LoVo (cell line): Measurements from ENCODE around the gene PIK3R2.

Source experiments
- DNase-seq: peaks from one replicate; pipeline ENCODE4 v3.0.0-alpha.2; 2016; ENCODE audit warnings: low spot score

The PIK3R2 gene

DNA sequence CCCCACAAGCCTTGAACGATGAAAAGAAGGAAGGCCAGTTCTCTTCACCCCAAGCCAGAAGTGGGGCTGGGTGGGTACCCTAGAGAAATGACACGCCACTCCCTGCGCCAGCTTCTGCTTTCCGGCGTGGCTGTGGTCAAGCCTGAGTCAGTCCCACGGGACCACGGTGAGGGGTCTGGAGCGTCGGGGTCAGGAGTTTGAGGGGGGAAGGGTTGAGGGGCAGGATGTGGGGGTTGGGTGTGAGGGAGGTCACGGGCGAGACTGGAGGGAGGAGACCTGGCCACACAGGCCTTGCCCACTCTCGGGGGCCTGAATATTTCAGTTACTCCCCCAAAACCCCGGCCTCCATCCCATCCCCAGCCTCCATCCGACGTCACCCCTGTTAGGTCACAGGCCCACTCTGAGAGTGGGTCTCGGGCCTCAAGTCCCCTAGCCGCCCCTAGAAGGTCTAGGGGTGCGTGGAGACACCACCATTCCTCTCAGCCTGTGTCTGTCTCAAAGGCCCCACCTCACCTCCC is 20.1 kb downstream of the PIK3R2 start:
- DNase-seq, result no peak

DNA sequence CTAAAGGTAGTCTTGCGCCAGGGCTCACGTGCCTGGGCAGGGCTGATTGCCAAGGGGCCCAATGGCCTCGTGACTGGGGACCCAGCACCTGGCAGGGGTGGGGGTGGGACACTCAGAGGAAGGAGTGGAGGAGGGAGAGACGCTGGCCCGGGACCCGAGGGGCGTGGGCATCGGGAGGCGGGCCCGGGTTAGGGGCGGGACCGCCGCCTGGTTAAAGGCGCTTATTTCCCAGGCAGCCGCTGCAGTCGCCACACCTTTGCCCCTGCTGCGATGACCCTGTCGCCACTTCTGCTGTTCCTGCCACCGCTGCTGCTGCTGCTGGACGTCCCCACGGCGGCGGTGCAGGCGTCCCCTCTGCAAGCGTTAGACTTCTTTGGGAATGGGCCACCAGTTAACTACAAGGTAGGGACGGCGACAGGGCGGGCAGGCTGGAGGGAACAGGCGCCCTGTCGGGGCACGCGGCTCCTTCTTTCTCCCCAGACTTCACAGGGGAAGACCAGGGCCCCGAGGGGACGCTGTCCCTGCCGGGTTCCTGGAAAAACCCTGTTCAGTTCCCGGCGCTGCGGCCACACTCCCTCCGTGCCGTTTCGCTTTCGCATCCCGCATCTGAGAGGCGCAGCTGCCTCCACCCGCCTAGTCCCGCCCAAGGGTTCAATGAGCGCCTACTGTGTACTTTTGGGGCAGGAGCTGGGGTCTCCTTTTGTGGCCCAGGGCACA is 20.8 kb downstream of the PIK3R2 start, which contains the start of gene IFI30:
Gene IFI30, plus strand, starts transcription at position 242 of the 717 bp plus-strand sequence. Its CDS starts 29 bp downstream, at position 271.
- peak; percentile 80 for DNase-seq

DNA sequence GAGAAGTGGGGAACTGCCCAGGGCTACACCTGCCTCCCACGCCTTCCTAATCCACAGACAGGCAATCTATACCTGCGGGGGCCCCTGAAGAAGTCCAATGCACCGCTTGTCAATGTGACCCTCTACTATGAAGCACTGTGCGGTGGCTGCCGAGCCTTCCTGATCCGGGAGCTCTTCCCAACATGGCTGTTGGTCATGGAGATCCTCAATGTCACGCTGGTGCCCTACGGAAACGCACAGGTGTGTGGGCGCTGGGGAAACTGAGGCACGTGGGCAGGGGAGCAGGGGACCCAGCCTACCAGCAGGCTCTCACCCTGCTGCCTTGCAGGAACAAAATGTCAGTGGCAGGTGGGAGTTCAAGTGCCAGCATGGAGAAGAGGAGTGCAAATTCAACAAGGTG is 22.0 kb downstream of the PIK3R2 start:
- no peak for DNase-seq

DNA sequence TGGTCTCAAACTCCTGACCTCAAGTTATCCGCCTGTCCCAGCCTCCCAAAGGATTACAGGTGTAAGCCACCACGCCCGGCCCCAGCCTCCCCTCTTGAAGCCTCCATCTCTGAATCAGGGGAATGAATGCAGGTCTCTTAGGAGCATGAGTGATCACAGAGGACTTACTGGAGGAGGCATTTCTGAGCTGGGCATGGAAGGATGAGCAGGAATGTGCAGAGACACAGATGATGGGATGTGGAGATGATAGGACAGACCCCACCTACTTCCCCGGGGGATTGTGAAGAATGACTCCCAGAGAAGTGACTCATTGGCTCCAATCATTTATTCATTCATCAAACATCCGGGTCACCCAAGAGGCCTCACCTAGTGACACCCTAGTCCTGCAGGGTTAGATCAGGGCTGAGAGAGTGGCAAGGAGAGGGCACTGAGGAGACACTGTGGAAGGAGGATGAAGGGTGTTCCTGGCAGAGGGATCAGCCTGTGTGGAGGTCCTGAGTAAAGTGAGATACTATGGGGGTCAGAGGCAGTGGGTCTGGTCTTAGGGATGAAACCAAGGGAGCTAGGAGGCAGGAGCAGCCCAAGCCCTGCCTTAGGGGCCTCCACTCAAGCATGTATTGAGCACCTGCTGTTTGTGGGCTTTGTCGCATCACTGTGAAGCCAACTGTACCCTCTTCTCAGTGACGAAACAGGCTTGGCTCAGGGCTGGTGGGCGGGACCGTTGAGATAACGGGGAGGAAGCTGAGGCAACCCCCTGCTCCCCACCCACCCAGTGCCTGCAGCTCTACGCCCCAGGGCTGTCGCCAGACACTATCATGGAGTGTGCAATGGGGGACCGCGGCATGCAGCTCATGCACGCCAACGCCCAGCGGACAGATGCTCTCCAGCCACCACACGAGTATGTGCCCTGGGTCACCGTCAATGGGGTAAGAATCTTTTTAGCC is 23.7 kb downstream of the PIK3R2 start:
- no peak for DNase-seq

DNA sequence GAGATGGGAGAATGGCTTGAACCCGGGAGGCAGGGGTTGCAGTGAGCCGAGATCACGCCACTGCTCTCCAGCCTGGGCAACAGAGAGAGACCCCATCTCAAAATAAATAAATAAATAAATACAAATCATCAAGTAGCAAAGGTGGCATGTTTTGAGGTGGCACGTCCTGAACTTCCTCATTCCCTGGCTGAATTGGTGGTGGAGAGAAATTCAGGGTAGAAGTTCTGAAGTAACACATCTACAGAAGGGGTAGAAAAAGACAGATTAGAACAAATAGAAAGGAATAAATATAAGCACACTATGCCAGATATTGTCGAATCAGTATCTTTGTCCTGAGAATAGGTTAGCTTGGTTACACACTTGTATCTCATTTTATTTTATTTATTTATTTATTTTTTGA is 27.0 kb downstream of the PIK3R2 start:
- no peak for DNase-seq

DNA sequence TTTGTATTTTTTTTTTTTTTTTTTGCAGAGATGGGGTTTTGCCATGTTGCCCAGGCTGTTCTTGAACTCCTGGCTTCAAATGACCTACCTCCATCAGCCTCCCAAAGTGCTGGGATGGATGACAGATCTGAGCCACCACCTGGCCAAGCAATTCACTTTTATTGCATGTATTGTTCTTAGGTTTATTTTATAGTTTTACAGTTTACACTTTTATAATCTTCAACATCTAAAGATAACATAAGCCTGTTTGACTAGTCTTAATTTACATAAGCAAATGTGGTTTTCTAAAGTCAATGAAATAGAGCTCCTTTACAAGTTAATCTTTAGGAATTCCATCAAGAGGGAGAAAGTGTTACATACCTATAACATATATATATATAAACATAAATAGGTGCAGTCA is 30.6 kb downstream of the PIK3R2 start:
- no peak for DNase-seq

DNA sequence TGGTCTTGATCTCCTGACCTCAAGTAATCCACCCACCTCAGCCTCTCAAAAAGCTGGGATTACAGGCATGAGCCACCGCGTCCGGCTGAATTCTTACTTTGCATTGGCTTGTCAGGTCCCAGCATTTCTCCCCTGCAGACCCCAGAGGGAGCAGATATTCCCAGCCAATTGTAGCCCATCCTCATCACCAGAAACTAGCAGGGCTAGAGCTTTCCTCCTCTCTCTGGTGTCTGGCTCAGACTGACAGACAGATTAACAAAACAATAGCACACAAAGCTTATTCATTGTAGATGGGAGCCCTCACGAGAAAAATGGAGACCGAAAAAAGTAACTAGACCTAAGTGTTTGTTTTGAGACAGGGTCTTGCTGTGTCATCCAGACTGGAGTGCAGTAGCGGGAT is 32.6 kb downstream of the PIK3R2 start:
- DNase-seq, result no peak

DNA sequence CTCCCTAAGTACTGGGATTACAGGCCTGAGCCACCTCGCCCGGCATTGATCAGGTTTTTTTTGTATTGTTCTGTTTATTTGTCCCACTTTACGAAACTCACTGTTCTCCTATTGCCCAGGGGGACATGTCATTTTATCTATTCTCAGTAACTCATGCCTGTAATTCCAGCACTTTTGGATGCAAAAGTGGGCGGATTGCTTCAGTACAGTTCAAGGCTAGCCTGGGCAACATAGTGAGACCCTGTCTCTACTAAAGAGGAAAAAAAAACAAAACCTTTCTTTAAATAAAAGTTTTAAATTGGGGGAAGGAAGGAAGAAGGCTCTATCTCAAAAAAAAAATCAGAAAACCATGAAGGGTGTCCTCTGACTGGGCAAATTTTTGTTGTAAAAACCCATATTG is 37.3 kb downstream of the PIK3R2 start:
- no peak for DNase-seq

DNA sequence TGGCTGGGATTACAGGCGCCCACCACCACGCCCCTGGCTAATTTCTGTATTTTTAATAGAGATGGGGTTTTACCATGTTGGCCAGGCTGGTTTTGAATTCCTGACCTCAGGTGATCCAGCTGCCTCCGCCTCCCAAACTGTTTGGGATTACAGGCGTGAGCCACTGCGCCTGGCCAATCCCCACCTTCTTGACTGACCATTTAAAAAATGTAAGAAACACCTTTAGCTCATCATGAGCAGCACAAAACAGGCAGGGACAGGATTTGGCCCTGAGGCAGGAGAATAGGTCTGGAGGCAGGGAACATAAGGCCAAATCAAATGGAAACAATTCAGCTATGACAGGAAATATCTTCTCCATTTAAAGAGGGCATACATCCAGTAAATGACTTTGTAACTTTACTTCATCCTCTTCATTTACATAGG is 38.7 kb downstream of the PIK3R2 start:
- DNase-seq, result no peak

DNA sequence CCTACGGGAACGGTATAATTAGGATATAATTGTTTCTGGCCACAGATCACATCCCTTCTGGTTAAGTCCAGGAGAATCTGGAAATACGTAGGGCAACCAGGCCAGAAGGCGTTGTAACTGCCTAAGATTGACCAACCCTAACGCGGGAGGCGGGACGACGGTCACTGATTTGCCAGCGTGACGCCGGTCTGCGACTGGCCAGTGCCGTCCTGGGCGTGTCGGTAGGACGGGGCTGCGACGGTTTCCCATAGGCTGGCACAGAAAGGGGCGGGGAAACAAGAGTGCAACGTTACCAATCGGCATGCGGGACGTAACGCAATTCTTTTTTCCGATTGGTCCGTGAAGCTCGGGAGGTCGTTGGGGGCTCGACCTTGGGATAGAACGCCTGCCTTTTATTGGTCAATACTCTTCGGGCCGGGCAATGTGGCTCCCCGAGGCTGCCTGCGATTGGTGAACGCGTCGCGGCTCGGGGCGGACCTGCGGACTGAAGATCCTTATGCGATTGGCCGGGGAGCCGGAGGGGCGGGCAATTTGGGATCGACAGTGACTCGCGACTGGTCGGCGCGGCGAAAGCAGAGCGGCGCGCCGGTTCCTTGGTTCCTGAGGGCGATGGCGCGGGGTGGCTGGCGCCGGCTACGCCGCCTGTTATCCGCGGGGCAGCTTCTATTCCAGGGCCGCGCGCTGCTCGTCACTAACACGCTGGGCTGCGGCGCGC is 39.9 kb downstream of the PIK3R2 start, which contains the start of gene MPV17L2:
Gene MPV17L2, plus strand, starts transcription at position 546 of the 715 bp plus-strand sequence. Its CDS starts 64 bp downstream, at position 610.
- peak; percentile 99 for DNase-seq

DNA sequence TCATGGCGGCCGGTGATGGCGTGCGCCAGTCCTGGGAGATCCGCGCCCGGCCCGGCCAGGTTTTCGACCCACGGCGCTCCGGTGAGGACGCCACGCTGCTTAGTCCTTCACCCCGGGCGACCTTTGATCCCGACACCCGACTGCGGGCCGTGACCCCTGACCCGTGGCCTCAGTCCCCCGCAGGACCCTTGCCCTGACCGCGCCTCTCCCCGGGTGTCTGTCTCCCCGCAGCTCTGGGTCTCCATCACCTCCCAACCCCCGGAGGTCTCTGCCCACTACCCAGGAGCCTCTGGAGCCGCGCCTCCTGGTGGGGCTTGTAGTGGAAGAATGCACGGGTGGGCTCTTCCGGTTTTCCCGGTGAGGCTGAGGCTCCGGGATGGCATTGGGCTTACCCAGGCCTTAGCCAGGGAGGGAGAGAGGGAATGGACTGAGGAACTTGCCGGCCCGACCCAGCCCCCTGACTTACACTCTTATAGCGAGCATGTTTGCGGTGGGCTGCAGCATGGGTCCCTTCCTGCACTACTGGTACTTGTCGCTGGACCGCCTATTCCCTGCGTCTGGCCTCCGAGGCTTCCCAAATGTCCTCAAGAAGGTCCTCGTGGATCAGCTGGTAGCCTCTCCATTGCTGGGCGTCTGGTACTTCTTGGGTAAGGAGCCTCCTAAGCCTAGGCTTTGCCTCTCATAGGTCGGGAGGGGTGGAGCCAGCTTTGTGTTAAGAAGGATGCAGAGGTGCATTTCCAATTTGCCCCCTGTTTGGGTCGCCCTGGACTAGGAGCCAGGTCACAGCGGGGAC is 40.6 kb downstream of the PIK3R2 start:
- no peak for DNase-seq

DNA sequence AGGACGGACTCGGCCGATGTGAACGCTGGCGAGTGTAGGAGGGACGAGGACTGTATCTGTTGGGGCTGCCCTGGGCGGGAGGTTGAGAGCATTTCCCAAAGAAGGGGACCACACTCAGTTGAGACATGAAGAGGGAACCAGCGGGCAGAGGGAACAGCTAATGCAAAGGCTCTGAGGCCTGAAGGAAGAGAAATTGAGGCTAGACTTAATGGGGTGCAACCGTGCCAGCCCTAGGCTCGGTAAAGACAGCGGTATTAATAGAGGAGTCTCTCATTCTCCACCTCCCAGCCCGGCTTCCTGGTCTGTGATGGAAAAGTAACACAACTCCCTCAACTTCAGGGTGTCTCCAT is 41.2 kb downstream of the PIK3R2 start:
- DNase-seq, result no peak

DNA sequence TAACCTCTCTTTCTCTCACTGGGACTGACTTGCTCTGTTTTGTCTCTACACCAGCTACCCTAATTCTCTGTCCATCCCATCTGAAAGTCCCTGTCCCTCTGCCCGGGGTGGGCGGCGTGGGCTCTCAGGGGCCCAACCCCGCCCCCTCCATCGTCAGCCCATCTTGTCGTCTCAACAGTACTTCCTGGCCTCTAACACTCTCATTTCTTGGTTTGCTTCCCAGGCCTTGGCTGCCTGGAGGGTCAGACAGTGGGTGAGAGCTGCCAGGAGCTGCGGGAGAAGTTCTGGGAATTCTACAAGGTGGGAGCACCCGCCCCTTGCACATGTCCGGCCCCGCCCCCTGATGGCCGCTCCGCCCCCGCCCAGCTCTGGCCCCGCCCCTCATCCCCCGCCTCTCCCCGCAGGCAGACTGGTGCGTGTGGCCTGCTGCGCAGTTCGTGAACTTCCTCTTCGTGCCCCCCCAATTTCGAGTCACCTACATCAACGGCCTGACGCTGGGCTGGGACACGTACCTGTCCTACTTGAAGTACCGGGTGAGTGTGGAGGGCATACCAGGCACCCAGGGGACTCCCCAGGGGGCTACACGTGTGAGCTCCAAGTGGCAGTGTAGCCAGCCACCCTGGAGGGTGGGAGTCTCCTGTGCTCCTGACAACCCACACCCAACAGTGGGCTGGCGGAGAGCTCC is 41.7 kb downstream of the PIK3R2 start:
- DNase-seq, result no peak

DNA sequence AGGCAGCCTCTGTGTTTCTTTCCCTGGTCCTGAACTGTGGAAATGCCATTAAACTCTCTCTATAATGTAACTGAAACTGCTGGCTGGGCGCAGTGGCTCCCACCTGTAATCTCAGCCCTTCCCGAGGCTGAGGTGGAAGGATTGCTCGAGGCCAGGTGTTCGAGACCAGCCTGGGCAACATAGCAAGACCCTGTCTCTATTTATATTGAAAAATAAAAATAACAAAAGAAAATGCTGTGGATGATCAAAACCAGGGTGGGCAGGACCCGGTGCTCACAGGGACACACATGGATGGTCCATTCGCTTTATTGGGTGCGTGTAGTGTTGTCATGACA is 43.5 kb downstream of the PIK3R2 start:
- no peak for DNase-seq

DNA sequence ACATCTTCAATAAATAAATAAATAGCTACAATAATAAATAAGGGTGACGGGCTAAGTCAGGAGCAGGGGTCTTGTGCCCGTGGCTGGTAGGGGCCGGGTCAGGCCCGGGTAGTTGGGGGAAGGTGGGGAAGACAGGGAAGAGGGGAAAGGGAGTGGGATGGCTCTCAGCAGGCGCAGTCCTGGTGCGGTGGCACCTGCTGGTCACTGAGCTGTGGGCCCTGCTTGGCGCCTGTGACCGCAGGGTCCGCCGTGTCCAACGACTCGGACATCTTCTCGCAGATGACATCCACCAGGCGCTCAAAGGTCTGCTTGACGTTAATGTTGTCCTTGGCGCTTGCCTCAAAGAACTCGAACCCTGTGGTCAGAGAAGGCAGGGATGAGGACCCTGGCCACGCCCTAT is 44.3 kb downstream of the PIK3R2 start:
- no peak for DNase-seq

DNA sequence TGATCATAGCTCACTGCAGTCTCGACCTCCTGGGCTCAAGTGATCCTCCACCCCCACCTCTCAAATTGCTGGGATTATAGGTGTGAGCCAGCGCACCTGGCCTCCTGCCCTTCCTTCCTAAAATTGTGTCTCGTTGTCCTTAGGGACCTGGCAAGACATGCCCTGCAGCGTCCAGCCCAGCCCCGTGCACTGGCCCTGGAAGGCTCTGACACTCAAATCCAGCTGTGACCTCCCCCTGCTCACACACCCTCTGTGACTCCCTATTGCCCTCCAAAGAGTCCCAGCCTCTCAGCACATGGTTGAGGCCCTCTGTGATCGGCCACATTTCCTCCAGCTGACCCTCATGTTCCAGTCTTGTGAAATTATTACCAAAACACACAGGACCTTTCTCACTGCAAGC is 45.0 kb downstream of the PIK3R2 start:
- no peak for DNase-seq

DNA sequence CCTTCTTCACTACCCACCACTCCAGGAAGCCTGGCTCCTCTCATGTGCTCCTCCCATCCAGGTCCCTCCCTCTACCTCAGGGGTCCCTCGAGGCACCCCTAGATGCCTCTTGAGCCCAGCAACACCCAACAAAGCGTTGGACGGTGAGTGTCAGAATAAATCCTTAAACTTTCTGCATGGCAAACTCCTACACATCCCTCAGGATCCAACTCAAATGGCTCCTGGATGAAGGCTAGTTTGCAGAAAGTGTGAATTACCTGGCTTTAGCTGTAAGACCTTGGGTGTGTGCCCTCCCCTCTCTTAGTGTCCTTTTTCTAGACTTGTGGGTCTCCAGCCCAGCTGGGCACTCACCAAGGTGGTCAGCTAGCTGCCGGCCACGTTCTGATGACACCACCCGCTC is 45.4 kb downstream of the PIK3R2 start:
- DNase-seq, result no peak

DNA sequence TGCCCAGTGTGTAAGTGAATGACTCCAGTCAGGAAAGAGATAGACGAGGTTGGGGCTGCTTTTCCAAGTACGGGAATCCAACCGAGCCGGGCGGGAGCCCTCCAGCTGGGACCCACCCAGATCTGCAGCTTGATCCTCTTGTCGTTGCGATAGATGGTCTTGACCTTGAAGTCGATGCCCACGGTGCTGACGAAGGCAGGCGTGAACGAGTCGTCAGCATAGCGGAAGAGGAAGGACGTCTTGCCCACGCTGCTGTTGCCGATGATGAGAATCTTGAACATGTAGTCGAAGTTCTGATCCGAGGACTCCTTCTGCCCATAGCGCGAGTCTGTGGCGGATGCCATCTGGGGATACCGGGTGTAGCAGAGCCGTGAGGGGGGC is 49.4 kb downstream of the PIK3R2 start:
- no peak for DNase-seq

DNA sequence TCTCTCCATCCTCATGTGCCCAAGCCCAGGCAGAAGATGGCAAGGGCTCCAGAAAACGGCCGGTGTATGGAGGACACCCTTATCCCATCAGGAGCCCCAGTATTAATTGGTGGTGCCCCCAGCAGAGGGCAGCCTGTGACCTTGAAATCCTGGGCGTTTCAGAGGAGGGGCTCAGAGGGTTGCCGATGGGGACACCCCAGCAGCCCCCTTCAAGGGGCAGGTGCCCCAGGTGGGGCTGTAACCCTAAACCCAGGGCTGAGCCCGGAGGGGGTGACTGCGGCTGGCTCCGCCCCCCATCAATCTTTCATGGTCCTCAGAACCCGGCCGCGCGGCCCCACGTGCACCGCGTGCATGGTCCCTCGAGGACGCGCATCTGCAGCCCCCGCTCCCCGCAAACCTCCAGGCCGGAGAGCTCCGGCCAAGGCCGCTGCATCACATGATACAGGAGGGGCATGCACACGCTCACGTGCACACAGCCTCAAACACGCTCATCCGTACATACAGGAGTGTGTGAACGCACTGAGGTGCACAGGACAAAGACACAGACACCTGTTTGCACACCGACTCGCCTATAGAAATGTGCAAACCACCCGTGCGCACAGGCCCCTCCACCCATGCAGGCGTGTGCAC is 49.9 kb downstream of the PIK3R2 start:
- no peak for DNase-seq

DNA sequence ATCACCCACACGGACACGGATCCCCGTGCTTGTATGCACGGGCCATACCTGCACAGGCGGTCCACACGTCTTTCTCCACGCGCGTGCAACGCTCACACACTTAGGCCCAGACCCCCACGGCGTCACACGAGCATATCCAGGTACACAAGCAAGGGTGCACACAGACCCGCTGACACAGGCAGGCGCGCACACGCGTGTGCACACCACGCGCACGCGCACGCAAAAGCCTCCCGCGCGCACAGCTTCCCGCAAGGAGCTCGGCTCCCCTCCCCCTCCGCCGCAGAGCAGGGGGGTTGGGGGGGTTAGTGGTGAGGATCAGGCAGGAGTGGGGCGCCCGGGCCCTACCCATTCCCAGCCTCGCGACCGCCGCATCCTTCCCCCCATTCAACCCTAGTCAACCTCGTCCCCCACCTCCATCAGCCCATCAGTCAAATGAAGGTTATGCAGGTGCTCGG is 50.5 kb downstream of the PIK3R2 start:
- no peak for DNase-seq
